Rectal smooth muscle tissue (tissue), 1 donor: ENCODE results near the gene ARFGAP1.

Source experiments
- H3K27ac ChIP-seq: one replicate; pipeline ENCODE4 v1.7.0; 2013; ENCODE audit warnings: low read depth, low read length, inconsistent platforms
- H3K27me3 ChIP-seq: one replicate; pipeline ENCODE4 v1.7.0; 2013; ENCODE audit warnings: low read length; ENCODE audit not compliant: control insufficient read depth, insufficient read depth
- H3K36me3 ChIP-seq: one replicate; pipeline ENCODE4 v1.7.0; 2013; ENCODE audit warnings: low read length; ENCODE audit not compliant: control insufficient read depth, insufficient read depth
- H3K4me1 ChIP-seq: one replicate; pipeline ENCODE4 v1.7.0; 2013; ENCODE audit warnings: low read length; ENCODE audit not compliant: control insufficient read depth, insufficient read depth
- H3K4me3 ChIP-seq: one replicate; pipeline ENCODE4 v1.7.0; 2013; ENCODE audit warnings: low read length
- H3K9ac ChIP-seq: one replicate; pipeline ENCODE4 v1.7.0; 2013; ENCODE audit warnings: low read length

Gene ARFGAP1

DNA sequence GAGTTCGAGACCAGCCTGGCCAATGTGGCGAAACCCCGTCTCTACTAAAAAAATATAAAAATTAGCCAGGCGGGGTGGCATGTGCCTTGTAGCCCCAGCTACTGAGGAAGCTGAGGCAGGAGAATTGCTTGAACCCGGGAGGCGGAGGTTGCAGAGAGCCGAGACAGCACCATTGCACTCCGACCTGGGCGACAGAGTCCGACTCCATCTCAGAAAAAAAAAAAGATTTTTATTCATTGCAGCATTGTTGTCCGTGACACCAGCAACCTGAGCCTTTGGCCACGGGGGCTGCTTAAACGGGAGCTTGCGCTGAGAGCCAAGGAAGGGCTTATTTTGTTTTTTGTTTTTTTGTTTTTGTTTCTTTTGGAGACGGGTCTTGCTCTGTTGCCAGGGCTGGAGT lies 7.3 kb downstream of the ARFGAP1 start:
- Histone ChIP-seq H3K27ac (no peak overlapping the region), H3K27me3 (no peaks in the 10 kb centered on the region), H3K4me1 (no peaks in the 10 kb centered on the region), H3K36me3 (peaks cover 37% of the 10 kb centered on the region), H3K9ac (no peak overlapping the region), H3K4me3 (no peak overlapping the region)

DNA sequence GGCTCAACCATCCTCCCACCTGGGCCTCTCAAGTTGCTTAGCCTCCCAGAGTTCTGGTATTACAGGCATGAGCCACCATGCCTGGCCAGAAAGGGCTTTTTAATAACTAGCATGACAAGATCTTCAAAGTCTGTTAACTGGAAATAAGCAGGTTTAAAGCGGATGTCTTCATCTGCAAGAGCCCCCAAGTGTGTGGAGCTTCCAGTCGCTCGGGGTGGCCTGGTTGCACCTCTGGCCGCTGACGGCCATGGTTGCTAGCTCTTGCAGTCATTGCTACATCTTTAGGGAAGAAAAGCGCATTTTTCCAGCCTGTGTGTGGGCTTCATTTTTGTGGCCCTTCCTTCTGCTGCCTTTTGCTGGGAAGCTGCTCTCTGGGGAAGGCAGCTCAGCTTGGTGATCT lies 7.8 kb downstream of the ARFGAP1 start:
- Histone ChIP-seq H3K27me3 (no peaks in the 10 kb centered on the region), H3K9ac (no peak overlapping the region), H3K4me1 (no peaks in the 10 kb centered on the region), H3K36me3 (peaks cover 37% of the 10 kb centered on the region), H3K4me3 (no peak overlapping the region), H3K27ac (no peak overlapping the region)

DNA sequence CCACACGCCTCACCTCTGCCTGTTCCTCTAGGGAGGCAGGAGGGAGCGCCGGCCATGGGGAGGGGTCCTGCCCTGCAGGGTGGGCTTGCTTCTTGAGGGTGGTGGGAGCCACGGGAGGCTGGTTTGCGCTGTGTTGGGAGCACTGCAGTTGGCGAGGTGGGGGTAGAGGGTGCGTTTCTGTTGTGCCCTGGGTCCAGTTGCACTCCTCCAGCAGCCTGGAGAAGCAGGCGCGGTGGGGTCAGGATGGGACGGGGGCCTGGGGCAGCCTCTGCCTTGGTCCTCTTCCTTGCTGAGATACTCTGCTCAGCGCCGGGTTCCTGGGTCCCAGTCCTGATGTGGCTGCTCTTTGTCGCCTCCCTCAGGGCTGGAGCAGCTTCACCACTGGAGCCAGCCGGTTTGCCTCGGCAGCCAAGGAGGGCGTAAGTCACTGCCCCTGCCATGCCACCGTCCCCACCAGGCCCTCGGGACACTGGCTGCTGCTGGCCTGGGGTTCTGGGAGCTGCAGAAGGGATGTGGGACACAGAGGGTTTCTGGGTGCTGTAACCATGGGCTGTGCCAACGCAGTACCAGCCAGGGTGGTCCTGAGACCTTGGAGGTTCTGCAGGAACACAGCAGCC lies 8.4 kb downstream of the ARFGAP1 start:
- Histone ChIP-seq H3K36me3 (peaks cover 44% of the 10 kb centered on the region), H3K4me3 (no peak overlapping the region), H3K27me3 (no peaks in the 10 kb centered on the region), H3K9ac (no peak overlapping the region), H3K27ac (no peak overlapping the region), H3K4me1 (no peaks in the 10 kb centered on the region)

DNA sequence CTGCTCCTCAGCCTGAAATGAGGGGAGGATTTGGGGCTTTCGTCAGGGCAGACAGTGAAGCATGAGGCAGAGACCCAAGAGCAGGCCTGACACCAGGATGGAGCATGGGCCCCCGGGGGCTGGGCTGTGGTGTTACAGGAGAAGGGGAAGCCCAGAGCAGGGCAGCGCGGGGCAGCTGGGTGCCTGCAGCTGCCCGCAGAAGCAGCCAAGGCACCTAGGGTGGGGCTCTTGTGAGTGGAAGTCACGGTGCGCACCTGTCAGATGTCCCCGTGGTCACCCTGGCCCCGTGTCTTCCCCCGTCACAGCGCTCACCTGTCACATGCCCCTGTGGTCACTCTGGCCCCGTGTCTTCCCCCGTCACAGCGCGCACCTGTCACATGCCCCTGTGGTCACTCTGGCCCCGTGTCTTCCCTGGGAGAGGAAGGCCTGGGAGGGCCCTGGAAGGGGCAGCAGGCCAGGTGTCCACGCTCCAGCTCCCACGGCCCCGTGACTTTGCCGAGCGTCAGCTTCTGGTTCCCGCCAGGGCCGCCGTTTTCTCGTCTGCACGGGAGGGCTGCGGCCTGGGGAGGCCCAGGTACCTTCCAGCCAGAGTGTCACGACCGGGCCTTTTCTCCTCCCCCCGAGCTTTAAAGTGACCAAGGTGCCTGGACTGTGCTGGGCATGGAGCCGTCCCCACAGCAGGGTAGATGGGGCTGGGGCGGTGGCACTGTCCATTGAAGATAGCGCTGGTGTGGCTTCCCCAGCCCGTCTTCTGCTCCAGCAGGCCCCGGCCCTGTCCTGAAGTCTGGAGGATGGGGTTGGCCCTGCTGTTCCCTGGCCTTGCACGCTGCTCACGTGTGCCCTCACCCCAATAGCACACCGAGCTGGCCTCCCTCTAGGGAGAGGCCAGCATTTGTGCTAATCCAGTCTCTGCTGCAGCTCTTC lies 9.4 kb downstream of the ARFGAP1 start:
- H3K4me3 ChIP-seq = no peak overlapping the region

DNA sequence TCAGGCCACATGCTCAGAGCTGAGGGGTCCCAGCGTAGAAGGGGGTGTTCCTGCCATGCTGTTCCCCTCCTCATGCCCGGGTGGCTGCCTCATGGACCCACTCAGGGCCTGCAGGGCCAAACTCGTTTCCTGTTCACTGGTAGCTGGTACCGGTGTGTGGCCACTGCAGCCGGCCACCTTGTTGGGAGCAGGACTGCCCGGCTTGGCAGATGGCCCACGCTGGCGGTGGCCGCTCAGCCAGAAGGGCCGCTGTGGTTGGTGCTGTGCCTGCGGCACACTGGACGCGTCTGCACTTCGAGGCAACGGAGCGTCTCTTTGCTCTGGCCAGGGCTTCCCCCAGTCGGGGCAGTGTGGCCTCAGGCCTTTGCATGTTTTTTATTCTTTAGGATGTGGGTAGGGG lies 10.3 kb downstream of the ARFGAP1 start:
- H3K4me1 ChIP-seq = no peaks in the 10 kb centered on the region
- H3K36me3 ChIP-seq = peaks cover 31% of the 10 kb centered on the region
- no peak overlapping the region for H3K4me3 ChIP-seq
- H3K27me3 ChIP-seq = no peaks in the 10 kb centered on the region
- no peak overlapping the region for H3K27ac ChIP-seq
- H3K9ac ChIP-seq = no peak overlapping the region

More for the DNA sequence above, 9.4 kb downstream of the ARFGAP1 start:
- Histone ChIP-seq H3K4me1 (no peaks in the 10 kb centered on the region), H3K9ac (no peak overlapping the region), H3K27me3 (no peaks in the 10 kb centered on the region), H3K27ac (no peak overlapping the region), H3K36me3 (peaks cover 36% of the 10 kb centered on the region)

DNA sequence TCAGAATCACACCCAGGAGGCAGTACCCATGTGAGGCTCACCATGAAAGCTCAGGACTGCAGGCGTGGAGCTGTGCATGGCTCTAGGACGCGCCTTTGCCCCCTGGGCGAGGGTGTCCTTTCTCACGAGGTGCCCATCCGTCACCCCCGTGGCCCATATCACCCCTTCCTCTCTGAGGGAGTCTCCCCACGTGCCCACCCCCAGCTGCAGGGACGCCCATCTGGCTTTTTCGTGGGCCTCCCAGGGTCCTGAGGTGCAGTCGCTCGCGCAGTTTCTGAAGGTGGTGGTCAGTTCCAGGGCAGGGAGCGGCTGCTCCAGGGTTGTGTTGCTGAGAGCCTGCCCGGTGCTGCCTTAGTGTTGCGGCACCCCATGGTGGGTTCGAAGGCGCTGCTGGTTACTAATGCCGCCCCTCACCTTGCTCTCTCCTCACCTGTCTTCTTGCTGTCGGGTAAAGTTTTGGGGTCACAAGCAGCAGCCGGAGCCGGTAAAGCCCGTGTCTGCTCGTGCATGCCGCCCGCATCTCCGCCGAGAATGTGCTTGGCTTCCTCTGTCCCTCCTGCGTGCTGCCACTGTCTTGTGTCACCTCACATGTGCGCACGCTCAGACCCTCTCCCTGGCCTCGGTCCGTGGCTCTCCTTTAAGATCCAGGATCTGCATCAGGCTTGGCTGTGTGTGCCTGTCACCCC lies 10.9 kb downstream of the ARFGAP1 start:
- no peak overlapping the region for H3K9ac ChIP-seq
- H3K4me3 ChIP-seq = no peak overlapping the region
- peaks cover 32% of the 10 kb centered on the region for H3K36me3 ChIP-seq
- H3K27ac ChIP-seq = no peak overlapping the region
- no peaks in the 10 kb centered on the region for H3K4me1 ChIP-seq
- H3K27me3 ChIP-seq = no peaks in the 10 kb centered on the region

DNA sequence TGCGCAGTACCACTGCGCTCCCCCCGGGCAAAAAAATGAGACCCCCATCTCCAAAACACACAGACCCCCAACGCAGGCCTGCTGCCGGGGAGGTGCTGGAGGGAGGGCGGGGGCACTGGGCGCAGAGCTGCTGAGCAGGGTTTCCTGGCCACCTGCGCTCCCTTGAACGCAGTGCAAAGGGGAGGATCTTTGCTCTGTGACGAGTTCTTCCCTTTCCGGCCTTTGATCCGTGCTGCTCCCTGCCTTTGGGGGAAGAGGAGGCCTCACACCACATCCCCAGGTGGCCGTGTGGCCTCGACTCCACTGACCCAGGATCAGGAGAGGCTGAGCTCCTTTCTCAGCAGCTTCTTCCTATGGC lies 11.4 kb downstream of the ARFGAP1 start:
- H3K4me1 ChIP-seq = no peaks in the 10 kb centered on the region
- peaks cover 32% of the 10 kb centered on the region for H3K36me3 ChIP-seq
- H3K27me3 ChIP-seq = no peaks in the 10 kb centered on the region
- H3K27ac ChIP-seq = no peak overlapping the region
- no peak overlapping the region for H3K4me3 ChIP-seq
- no peak overlapping the region for H3K9ac ChIP-seq

DNA sequence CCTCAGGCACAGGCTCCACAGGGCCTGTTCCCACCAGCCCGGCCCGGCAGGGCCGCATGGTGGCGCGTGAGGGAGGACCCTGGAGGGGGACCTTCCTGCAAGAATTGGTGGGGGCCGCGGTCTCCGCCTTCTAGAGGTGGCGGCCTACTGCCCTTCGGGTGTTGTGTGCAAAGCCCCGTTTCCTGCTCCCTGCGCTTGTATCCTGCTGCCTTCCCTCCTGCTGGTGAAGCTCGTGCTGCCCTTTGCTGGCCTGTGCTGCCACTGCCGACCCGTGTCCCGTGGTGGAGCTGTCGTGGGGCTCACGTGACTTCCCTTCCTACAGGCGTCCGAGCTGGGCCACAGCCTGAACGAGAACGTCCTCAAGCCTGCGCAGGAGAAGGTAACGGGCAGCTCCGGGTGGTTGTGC lies 11.9 kb downstream of the ARFGAP1 start:
- Histone ChIP-seq H3K4me1 (no peaks in the 10 kb centered on the region), H3K36me3 (peaks cover 36% of the 10 kb centered on the region), H3K9ac (no peak overlapping the region), H3K4me3 (no peak overlapping the region), H3K27ac (no peak overlapping the region), H3K27me3 (no peaks in the 10 kb centered on the region)

DNA sequence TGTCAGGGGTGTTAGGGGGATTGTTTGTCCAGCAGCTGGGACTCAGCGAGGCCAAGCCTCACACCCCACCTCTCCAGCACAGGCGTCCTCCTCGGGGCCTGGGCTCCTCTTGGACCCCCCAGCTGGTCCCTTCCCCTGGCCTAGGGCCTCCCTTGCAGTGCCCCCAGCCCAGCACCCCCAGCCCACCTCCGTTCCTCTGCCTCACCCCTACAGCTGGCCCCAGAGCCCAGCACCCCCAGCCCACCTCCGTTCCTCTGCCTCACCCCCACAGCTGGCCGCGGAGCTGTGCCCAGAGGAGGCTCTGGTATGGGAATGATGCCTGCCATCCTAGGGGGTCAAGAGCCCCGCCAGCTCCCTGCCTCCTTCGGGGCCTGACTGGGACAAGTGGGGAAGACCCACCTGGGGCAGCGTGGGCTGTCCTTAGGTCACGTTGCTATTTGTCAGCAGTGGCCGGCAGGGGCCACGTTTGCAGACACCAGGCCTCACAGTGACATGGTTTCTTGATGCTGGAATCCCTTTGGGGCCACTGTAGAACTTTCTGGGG lies 12.4 kb downstream of the ARFGAP1 start:
- H3K4me3 ChIP-seq = no peak overlapping the region
- no peaks in the 10 kb centered on the region for H3K4me1 ChIP-seq
- H3K36me3 ChIP-seq = peaks cover 36% of the 10 kb centered on the region

DNA sequence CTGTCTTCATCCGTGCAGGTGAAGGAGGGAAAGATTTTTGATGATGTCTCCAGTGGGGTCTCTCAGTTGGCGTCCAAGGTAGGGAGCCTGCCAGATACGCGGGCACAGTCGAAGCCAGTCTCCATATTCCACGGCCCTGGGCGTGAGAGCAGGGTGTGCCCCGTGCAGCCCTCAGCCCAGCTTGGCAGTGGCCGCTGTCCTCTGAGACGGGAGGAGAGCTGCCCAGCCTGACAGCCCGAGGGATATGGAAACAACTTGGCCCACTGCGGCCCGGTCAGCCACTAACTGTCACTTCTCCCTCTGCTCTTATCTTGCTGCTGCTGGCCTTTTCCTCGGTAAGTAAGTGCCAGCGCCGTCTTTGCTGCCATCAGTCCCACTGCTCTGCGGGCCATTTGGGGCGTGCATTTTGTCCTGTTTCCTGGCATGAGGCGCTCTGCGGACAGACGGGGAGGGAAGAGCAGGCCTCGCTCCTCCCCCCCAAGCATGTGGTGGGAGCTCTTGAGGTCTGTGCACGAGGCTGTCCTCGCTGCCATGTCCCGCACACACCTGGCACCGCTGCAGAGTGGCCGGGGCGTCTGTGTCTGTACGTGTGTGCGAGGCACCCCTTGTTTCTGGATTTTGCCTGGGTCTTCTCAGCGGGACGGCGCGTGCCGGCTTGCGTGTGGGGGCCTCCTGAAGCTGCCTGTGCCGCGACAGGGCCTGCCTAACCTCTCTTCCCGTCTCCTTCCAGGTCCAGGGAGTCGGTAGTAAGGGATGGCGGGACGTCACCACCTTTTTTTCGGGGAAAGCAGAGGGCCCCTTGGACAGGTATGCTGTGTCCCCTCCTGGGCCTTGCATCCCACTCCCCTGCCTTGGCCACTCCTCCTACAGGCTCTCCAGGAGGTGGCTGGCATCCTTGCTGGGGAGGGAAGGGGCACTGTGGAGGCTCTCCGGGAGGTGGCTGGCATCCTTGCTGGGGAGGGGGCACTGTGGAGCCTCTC lies 13.3 kb downstream of the ARFGAP1 start:
- Histone ChIP-seq H3K27ac (no peak overlapping the region), H3K36me3 (peaks cover 34% of the 10 kb centered on the region), H3K4me1 (no peaks in the 10 kb centered on the region)

More for the DNA sequence above, 12.4 kb downstream of the ARFGAP1 start:
- Histone ChIP-seq H3K9ac (no peak overlapping the region), H3K27ac (no peak overlapping the region), H3K27me3 (no peaks in the 10 kb centered on the region)

DNA sequence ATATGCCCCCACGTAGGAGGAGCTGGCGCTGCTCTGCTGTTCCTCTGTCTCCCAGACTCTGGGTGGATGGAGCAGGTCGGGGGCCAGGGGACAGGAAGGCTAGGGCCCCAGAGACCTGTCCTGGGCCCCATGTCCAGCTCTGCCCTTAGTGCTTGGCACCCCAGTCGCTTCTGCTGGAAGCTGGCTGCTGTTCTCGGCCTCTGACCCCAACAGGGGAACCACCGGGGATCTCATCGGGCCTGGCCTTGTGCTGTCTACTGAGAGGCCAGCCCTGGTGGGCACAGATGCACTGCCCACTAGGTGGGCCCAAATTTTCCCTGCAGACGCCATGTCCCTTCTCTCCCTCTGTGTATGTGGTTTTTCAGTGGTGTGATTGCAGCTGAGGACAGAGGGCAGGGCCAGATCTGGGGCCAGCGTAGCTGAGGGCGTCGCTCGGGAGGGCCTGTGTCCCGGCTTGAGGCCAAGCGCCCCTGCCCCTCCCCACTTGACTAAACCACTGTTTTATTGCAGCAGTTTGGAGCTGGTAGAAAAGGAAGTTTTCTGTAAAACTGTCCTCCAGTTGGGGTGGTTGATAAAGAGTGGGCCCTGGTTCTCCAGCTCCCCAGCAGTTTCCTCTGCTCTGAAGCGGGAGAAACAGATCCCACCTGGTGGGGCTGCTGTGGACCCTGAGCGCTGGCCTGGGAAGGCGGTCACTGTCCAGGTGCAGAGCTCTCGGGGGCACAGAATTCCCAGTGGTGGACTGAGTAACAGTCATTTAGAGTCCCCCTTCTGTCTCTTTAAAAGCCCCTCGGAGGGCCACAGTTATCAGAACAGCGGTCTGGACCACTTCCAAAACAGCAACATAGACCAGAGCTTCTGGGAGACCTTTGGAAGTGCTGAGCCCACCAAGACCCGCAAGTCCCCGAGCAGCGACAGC lies 14.4 kb downstream of the ARFGAP1 start:
- peaks cover 26% of the 10 kb centered on the region for H3K36me3 ChIP-seq
- no peak overlapping the region for H3K4me3 ChIP-seq
- peaks cover under 1% of the 10 kb centered on the region for H3K27me3 ChIP-seq
- no peak overlapping the region for H3K27ac ChIP-seq
- H3K4me1 ChIP-seq = no peaks in the 10 kb centered on the region
- H3K9ac ChIP-seq = no peak overlapping the region

More for the DNA sequence above, 13.3 kb downstream of the ARFGAP1 start:
- H3K9ac ChIP-seq = no peak overlapping the region
- H3K27me3 ChIP-seq = no peaks in the 10 kb centered on the region
- H3K4me3 ChIP-seq = no peak overlapping the region
